HG03342 (cell line): Measurements from ENCODE around the gene RPL6.
A peak's percentile ranks its signal among the peaks of the same experiment; 100 is the strongest.
"Not testable (repeated sequence)": the region's sequence is repeated elsewhere in the genome, so short reads cannot be mapped to it uniquely, and the experiment has no call there.

ENCODE experiments used
- ATAC-seq: cut with Tn5 transposase; IDR thresholded peaks from one replicate; pipeline ENCODE4 v1.9.1; 2021; ENCODE audit warnings: mild to moderate bottlenecking, moderate library complexity; ENCODE audit not compliant: unreplicated experiment

The RPL6 gene

DNA sequence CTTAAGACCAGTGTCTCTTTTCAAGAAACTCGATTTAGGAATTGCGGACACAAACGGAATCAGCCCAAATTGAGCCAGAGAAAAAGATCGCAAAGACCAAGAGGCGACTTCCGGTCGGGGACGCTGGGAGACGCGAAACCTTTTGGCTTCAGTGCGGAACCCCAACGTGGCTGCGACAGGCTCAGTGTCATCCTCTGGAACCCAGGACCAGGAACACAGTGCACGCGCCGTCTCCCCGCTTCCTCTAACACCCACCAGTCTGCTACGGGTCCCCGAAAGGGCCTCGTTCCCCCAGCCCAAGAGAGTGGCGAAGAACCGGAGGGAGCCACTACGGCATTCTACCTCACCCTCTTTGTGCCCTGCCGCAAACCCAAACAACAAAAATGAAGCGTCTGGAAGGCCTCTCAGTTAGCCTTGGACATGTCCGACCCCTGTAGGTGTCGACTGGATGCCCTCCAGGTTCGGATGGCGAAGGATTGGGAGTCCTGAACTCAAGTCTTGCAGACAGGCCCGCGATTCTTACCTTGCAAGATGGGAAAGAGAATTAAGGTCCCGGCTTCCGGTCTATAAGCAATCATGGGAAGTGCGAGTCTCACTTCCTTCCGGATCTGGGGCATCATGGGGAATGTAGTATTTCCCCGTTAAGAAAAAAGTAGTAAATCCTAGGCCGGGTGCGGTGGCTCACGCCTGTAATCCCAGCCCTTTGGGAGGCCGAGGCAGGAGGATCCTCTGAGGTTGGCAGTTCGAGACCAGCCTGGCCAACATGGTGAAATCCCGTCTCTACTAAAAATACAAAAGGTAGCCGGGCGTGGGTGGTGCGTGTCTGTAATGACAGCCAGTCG lies at the start of gene RPL6:
TSS of gene RPL6 (minus strand) at position 542 of the 842 bp plus-strand sequence. CDS start 949 bp downstream, outside the sequence.
- peak; percentile 79 for ATAC-seq

DNA sequence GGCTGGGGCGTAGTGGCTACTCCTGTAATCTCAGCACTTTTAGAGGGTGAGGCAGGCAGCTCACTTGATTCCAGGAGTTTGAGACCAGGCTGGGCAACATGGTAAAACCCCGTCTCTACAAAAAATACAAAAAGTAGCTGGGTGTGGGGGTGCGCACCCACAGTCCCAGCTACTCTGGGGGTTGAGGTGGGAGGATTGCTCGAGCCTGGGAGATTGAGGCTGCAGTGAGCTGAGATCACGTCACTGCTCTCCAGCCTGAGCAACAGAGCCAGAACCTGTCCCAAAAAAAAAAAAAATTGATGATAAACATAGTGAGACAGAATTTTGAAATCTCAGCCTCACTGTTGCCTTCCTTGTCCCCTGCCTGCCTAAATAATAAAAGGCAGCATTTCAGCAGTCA lies 49.3 kb upstream of the RPL6 start:
- no peak for ATAC-seq

- no peak for ATAC-seq
Measured at GRCh38 chr12:112458330-112458729, 48.9 kb upstream of the RPL6 start.

GRCh38 chr12:112457142-112457541 lies 47.7 kb upstream of the RPL6 start:
- not testable (repeated sequence) for ATAC-seq

DNA sequence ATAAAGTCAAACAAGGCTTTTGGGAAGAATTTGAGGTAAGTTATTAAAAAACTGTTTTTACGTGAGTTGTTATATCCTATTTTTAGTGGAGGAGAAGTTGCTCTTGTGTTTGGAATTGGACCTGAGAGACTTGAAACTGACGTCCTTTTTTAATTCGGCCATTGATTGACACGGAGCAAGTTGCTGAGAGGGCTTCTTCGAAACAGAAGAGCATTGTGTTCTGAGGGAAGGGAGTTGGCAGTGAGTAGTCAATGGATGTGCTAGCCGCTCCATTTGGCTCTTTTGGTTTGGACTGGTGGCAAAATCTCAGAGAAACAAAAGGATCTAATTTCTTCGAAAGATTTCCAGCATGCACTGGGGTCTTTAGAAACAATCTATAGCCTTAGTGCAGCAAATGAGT lies 46.6 kb upstream of the RPL6 start:
- no peak for ATAC-seq

GRCh38 chr12:112450725-112451124 lies 41.3 kb upstream of the RPL6 start:
- ATAC-seq, result no peak

DNA sequence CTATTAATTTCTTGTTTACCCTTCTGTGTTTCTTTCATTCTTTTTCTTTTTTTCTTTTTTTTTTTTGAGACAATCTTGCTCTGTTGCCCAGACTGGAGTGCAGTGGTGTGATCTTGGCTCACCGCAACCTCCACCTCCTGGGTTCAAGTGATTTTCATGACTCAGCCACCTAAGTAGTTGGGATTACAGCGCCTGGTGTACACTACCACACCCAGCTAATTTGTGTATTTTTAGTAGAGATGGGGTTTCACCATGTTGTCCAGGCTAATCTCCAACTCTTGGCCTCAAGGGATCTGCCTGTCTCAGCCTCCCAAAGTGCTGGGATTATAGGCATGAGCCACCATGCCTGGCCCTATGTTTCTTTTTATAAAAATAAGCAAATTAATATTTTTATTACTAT lies 38.8 kb upstream of the RPL6 start:
- not testable (repeated sequence) for ATAC-seq

GRCh38 chr12:112447106-112447505 lies 37.7 kb upstream of the RPL6 start:
- no peak for ATAC-seq

GRCh38 chr12:112446008-112446725 lies 36.8 kb upstream of the RPL6 start:
- ATAC-seq, result no peak

DNA sequence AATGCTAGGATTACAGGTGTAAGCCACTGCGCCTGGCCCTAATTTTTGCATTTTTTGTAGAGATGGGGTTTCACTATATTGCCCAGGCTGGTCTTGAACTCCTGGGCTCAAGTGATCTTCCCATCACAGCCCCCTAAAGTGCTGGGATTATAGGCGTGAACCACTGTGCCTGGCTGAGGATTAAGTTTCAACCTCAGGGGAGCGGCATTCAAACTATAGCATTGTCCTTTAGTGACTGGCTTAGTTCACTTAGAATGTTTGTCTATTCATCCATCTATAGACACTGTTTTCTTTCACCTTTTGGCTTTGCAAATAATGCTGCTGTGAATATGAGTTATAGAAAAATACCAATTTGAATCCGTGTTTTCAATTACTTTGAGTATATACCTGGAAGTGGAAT lies 34.5 kb upstream of the RPL6 start:
- ATAC-seq, result no peak

DNA sequence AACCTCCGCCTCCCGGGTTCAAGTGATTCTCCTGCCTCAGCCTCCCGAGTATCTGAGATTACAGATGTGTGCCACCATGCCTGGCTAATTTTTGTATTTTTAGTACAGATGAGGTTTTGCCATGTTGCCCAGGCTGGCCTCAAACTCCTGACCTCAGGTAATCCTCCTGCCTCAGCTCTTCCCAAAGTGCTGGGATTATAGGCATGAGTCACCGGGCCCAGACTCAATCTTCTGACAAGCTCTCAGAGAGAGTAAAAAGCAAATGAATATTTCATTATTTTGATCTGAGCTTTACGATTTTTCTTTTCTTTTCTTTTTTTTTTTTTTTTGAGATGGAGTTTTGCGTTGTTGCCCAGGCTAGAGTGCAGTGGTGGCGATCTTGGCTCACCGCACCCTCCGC lies 31.2 kb upstream of the RPL6 start:
- ATAC-seq, result not testable (repeated sequence)

- no peak for ATAC-seq
Measured at GRCh38 chr12:112439769-112440168, 30.4 kb upstream of the RPL6 start.

DNA sequence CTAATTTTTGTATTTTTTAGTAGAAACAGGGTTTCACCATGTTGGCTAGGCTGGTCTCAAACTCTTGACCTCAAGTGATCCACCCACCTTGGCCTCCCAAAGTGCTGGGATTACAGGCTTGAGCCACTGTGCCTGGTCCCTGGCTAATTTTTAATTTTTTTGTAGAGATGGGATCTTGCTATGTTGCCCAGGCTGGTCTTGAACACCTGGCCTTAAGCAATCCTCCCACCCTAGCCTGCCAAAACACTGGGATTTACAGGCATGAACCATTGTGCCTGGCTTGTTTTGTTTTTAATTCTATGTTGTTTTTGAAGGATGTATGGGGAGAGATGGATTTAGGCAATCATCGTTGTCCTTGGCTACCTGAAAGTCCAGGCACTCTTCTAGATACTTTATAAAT lies 29.2 kb upstream of the RPL6 start:
- not testable (repeated sequence) for ATAC-seq

- ATAC-seq, result no peak
Measured at GRCh38 chr12:112433551-112433950, 24.1 kb upstream of the RPL6 start.

DNA sequence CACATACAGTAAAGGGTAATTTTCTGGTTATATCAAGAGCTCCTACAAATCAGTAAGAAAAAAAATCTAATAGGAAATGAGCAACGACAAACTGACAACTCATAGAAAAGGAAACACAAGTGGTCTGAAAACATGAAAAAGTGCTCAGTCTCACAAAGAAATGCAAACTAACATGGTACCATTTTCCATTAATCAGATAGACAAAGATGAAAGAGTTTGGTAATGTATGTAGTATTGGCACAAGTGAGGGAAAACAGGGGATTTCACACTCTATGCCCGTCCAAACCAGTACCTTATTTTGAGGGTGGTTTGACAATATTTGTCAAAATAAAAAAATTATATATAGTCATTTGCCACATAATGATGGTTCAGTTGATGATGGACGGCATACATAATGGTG lies 22.6 kb upstream of the RPL6 start:
- no peak for ATAC-seq

DNA sequence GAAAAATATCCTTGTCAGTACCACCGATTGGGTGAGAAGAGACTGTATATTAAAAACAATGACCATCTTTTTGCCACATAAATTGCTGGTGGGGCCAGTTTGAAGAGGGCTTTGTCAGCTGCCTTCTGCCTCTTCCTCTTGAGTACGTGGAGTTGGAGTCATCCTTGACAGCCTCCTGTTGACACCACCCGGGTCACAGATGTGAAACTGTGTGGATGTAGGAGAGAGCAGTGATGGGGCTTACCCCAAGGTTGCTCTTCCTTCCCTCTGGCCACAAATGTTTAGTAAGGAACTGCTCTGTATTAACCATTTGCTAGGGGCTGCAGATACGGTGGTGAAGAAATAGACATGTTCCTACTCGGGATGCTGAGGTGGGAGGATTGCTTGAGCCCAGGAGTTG lies 21.5 kb upstream of the RPL6 start:
- ATAC-seq, result no peak

GRCh38 chr12:112427760-112428159 lies 18.4 kb upstream of the RPL6 start:
- ATAC-seq, result no peak

DNA sequence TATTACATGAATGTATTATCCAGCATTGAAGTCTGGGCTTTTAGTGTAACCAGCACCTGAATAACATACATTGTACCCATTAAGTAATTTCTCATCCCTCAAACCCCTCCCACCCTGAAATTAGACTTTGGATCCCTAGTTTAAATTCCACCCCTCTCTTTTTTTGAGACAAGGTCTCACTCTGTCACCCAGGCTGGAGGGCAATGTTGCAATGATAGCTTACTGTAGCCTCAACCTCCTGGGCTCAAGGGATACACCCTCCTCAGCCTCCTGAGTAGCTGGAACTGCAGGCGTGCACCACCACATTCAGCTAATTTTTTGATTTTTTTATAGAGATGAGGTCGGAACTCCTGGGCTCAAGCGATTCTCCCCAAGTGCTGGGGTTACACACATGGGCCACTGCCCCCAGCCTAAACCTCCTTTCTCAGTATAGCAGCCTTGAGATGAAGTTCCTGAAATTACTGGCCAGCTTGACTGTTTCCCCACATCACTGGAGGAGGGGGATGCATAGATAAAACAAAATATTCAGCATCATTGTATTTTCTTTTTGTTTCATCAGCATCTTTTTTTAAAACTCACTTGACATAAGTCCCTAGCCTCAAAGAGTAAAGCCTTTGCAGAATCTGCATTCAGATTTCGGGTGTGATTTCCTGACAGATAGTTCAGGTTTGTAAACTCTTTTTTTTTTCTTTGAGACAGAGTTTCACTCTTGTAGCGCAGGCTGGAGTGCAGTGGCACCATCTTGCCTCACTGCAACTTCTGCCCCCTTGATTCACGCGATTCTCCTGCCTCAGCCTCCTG lies 16.4 kb upstream of the RPL6 start:
- ATAC-seq, result no peak

DNA sequence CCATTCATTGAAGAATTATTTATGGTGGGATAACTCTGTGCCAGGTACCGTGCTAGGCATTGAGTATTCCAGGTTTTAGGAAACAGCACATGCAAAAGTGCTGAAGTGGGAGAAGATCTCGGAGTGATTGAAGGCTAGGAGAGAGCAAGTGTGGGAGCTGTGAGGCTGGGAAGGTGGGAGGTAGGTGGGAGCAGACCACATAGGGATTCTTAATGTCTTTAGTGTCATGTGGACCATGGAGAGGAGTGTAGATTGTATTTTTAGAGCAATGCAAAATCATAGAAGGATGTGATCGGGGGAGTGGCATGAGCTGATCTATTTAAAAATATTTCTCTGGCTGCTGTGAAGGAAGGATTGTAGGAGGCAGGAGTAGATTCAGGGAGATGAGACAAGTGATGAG lies 14.7 kb upstream of the RPL6 start:
- no peak for ATAC-seq

GRCh38 chr12:112422531-112422930 lies 13.1 kb upstream of the RPL6 start:
- no peak for ATAC-seq

DNA sequence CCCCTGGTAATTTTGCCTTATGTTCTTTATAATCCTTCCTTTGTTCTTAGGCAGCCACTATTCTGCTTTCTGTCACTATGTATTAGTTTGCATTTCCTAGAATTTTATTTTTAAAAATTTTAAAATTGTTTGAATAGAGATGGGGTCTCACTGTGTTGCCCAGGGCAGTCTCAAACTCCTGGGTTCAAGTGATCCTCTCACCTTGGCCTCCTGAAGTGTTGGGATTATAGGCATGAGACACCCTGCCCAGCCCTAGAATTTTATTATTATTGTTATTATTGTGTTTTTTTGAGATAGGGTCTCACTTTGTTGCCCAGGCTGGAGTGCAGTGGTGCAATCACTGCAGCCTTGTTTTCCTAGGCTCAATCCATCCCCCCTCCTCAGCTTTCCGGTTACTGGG lies 12.0 kb upstream of the RPL6 start:
- no peak for ATAC-seq
